Rectal smooth muscle tissue (tissue), 1 donor: ENCODE measurements around the gene CADPS.

ENCODE experiments used
- H3K27ac ChIP-seq: one replicate; pipeline ENCODE4 v1.7.0; 2013; ENCODE audit warnings: low read depth, low read length, inconsistent platforms
- H3K27me3 ChIP-seq: one replicate; pipeline ENCODE4 v1.7.0; 2013; ENCODE audit warnings: low read length; ENCODE audit not compliant: control insufficient read depth, insufficient read depth
- H3K36me3 ChIP-seq: one replicate; pipeline ENCODE4 v1.7.0; 2013; ENCODE audit warnings: low read length; ENCODE audit not compliant: control insufficient read depth, insufficient read depth
- H3K4me1 ChIP-seq: one replicate; pipeline ENCODE4 v1.7.0; 2013; ENCODE audit warnings: low read length; ENCODE audit not compliant: control insufficient read depth, insufficient read depth
- H3K4me3 ChIP-seq: one replicate; pipeline ENCODE4 v1.7.0; 2013; ENCODE audit warnings: low read length
- H3K9ac ChIP-seq: one replicate; pipeline ENCODE4 v1.7.0; 2013; ENCODE audit warnings: low read length

CADPS gene

GRCh38 chr3:62874711-62875557 is at the start of gene CADPS:
CADPS (minus strand) TSS chr3:62875416; CDS start chr3:62875029, 387 bp downstream.
- H3K4me1 ChIP-seq = no peaks in the 10 kb centered on the region
- no peaks in the 10 kb centered on the region for H3K36me3 ChIP-seq
- no peak within 1 kb of the TSS for H3K27ac ChIP-seq
- peak within 1 kb of the TSS; percentile 71 for H3K4me3 ChIP-seq
- no peak within 1 kb of the TSS for H3K9ac ChIP-seq
- H3K27me3 ChIP-seq = peaks cover 7% of the 10 kb centered on the region

- Histone ChIP-seq H3K4me1 (no peaks in the 10 kb centered on the region), H3K27ac (no peak overlapping the region), H3K9ac (no peak overlapping the region), H3K4me3 (no peak overlapping the region), H3K27me3 (no peaks in the 10 kb centered on the region), H3K36me3 (no peaks in the 10 kb centered on the region)
These were observed 47.9 kb upstream of the CADPS start for GRCh38 chr3:62923066-62923465.

DNA sequence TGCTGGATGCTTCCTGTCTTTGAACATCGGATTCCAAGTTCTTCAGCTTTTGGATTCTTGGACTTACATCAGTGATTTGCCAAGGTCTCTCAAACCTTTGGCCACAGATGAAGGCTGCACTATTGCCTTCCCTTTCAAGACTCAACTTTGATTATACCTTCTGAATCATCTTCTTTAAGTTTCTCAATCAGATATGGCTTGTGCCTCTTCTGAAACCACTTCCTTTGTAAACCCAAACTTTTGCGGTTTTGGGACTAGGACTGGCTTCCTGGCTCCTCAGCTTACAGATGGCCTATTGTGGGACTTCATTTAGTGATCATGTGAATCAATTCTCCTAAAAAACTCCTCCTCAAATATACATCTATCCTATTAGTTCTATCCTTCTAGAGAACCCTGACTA is 47.1 kb upstream of the CADPS start:
- no peak overlapping the region for H3K27ac ChIP-seq
- no peak overlapping the region for H3K9ac ChIP-seq
- no peaks in the 10 kb centered on the region for H3K36me3 ChIP-seq
- H3K4me1 ChIP-seq = no peaks in the 10 kb centered on the region
- no peaks in the 10 kb centered on the region for H3K27me3 ChIP-seq
- no peak overlapping the region for H3K4me3 ChIP-seq

DNA sequence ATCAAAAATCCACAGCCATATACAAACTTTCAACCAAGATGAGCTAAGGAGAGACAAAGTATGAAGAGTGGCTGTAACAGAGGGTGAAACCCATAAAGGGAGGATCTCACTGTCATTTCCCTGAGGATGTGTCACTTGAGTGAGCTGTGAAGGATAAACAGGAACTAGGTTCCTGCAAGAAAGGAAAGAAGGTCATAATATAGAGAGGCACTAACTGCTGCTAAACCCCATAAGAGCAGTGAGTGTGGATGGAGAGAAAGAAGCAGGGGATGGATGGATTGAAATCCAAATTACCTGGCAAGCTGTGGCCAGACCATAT is 45.2 kb upstream of the CADPS start:
- Histone ChIP-seq H3K9ac (no peak overlapping the region), H3K4me3 (no peak overlapping the region), H3K27ac (no peak overlapping the region), H3K36me3 (no peaks in the 10 kb centered on the region), H3K4me1 (no peaks in the 10 kb centered on the region), H3K27me3 (no peaks in the 10 kb centered on the region)

GRCh38 chr3:62919784-62920465 is 44.7 kb upstream of the CADPS start:
- Histone ChIP-seq H3K36me3 (no peaks in the 10 kb centered on the region), H3K9ac (no peak overlapping the region), H3K4me3 (no peak overlapping the region), H3K4me1 (no peaks in the 10 kb centered on the region), H3K27ac (no peak overlapping the region), H3K27me3 (no peaks in the 10 kb centered on the region)

DNA sequence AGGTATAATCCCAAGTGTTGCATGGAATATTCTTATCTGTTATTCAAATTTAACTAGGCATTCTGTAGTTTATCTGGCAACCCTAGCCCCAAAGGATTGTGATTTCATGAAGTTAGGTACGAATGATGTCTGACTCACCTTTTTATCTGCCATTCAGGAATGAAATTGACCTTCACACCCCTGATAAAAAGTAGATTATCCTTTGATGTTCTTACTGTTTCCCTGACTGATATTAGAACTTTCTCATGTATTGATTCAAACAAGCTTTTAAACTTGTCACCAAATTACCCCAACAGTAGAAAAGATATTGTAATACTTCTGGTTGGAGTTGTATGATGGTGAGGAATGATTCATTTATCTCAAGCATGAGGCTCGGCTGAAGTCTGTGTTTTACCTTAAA is 43.6 kb upstream of the CADPS start:
- no peak overlapping the region for H3K9ac ChIP-seq
- no peaks in the 10 kb centered on the region for H3K36me3 ChIP-seq
- no peak overlapping the region for H3K27ac ChIP-seq
- no peaks in the 10 kb centered on the region for H3K27me3 ChIP-seq
- H3K4me1 ChIP-seq = no peaks in the 10 kb centered on the region
- no peak overlapping the region for H3K4me3 ChIP-seq

DNA sequence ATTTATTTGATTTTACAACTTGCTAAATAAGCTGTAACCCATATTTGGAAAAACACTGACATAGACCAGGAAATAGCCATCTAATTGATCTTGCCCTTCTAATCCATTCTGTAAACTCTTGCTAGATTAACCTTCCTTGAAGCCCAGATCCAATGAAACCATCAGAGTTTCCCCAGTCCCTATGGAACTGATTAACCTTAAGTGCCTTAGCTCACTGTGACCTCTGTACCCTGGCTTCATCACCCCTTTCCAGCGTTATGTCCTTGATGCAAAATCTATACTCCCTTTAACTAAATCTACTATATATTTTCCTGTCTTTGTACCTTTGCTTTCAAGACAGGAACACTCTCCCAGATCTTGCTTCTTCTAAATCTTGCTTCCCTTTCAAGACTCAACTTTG is 42.9 kb upstream of the CADPS start:
- Histone ChIP-seq H3K27me3 (no peaks in the 10 kb centered on the region), H3K36me3 (no peaks in the 10 kb centered on the region), H3K4me1 (no peaks in the 10 kb centered on the region), H3K9ac (no peak overlapping the region), H3K27ac (no peak overlapping the region), H3K4me3 (no peak overlapping the region)

DNA sequence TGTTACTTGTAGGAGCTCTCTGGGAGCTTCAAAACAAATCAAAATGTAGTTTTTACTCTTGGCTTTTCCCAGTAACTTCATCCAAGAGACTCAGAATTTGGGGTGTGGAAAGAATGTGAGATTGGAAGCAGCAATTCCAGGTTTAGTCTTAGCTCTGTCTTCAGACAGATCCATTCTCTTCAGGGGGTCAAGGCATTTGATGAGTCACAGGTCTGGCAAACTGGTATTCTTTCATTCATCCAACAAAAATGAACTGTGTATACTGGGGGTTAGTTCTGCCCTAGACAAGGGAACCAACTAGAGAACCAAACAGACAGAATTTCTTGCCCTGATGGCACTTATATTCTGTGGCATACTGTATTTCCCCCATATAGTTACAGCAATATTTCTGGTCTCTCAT is 36.3 kb upstream of the CADPS start:
- no peak overlapping the region for H3K27ac ChIP-seq
- H3K27me3 ChIP-seq = no peaks in the 10 kb centered on the region
- H3K4me1 ChIP-seq = no peaks in the 10 kb centered on the region
- H3K9ac ChIP-seq = no peak overlapping the region
- H3K36me3 ChIP-seq = no peaks in the 10 kb centered on the region
- no peak overlapping the region for H3K4me3 ChIP-seq

GRCh38 chr3:62905331-62905730 is 30.1 kb upstream of the CADPS start:
- Histone ChIP-seq H3K36me3 (no peaks in the 10 kb centered on the region), H3K4me3 (no peak overlapping the region), H3K27me3 (no peaks in the 10 kb centered on the region), H3K4me1 (no peaks in the 10 kb centered on the region), H3K27ac (no peak overlapping the region), H3K9ac (no peak overlapping the region)

DNA sequence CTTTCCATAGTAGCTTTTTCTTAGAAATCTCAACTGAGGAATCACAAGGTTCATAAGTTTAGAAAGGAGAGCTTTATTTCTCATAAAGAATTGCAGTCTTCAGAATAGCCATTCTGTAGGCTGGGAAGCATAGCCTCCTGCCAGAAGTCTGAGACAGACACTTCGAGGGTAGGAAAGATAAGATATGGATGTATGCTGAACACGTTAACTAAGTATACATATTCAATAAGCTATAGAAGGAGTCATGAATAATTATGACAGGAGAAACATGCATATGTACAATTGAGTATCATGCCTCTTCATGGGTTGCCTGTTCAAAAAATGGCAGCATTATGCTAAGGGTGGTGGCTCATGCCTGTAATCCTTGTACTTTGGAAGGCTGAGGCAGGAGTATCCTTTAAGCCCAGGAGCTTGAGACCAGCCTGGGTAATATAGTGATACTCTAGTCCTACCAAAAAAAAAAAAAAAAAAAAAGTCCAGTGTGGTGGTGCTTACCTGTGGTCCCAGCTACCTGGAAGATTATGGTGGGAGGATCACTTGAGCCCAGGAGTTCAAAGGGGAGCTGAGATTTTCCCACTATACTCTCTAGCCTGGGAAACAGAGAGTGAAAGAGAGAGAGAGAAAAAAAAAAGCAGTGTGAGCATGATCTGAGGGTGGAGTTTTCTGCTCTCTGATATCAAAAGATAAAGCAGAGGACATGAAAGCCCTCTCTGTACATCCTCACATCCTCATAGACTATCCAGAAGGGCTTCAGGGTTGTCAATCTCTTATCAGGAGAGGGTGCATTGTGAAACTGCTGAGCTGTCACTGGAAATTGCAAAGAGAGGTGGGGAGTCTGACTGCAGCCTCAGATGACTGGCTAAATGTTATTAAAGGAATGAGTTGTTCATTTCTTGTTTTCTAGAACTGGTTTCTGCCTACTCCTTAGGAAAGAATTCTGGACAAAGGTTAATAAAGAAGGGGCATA is 23.6 kb upstream of the CADPS start:
- no peak overlapping the region for H3K9ac ChIP-seq
- H3K27me3 ChIP-seq = no peaks in the 10 kb centered on the region
- no peaks in the 10 kb centered on the region for H3K36me3 ChIP-seq
- H3K4me1 ChIP-seq = no peaks in the 10 kb centered on the region
- H3K4me3 ChIP-seq = no peak overlapping the region
- H3K27ac ChIP-seq = no peak overlapping the region

DNA sequence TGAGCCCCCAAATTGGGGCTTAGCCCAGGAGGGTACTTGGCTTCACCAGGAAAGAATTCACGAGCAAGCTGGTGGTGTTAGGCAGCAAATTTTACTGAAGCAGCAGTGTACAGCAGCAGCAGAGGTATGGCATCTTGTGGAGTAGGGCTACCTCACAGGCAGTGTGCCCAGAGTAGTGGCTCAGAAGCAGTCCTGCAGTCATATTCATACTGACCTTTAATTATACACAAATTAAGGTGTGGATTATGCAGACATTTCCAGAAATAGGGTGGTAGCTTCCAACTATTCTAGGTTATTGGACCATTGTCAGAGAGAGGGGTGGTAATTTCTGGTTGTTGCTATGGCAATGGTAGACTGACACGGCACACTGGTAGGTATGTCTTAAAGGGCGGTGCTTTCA is 20.7 kb upstream of the CADPS start:
- Histone ChIP-seq H3K4me3 (no peak overlapping the region), H3K27me3 (no peaks in the 10 kb centered on the region), H3K4me1 (no peaks in the 10 kb centered on the region), H3K36me3 (no peaks in the 10 kb centered on the region), H3K9ac (no peak overlapping the region), H3K27ac (no peak overlapping the region)

DNA sequence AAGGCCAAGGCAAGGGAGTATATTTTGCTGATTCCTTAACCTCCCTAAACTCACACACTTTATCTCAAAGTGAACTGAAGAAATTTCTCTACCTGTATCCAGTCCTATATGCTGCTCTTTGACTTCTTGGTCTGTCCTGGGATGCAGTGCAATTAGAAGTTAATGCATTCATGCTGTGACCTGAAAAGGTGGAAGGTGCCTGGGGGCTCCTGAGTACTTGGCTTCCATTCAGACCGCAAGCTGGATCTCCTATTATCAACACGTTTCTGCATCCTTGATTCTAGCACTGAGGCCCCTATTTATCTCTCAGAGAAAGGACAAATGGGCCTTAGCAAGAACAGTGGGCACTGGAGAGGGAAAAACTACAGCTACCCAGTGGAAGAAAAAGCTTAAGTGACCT is 17.7 kb upstream of the CADPS start:
- H3K4me1 ChIP-seq = no peaks in the 10 kb centered on the region
- H3K4me3 ChIP-seq = no peak overlapping the region
- H3K36me3 ChIP-seq = no peaks in the 10 kb centered on the region
- H3K27ac ChIP-seq = no peak overlapping the region
- no peak overlapping the region for H3K9ac ChIP-seq
- no peaks in the 10 kb centered on the region for H3K27me3 ChIP-seq
